Caco-2 (cell line): ENCODE results near the gene DBH. TPM values are rescaled to one million over a fixed set of nuclear protein-coding genes. Genes with fewer than 3 reads are reported as not detected.
A peak's percentile ranks its signal among the peaks of the same experiment; 100 is the strongest.

ENCODE experiments used
- BruUV-seq: library from RNA; stranded (reverse); fragments of 400-500 nt; replicated peaks from 2 replicates; lab custom pipeline; 2021; lab: Mats Ljungman, UMichigan
- CTCF ChIA-PET: fragments of 300-600 bp; sonication (Branson Sonifier 250); formaldehyde crosslinking; loops from one replicate; lab custom pipeline; 2022; ENCODE audit warnings: antibody characterized with exemption; lab: Charles Lee
- POLR2A ChIA-PET: fragments of 300-600 bp; sonication (Branson Sonifier 250); formaldehyde crosslinking; loops from one replicate; lab custom pipeline; 2022; ENCODE audit warnings: antibody characterized with exemption; lab: Charles Lee
- DNase-seq, 2 experiments: peaks; one replicate each; pipeline versions ENCODE4 v3.0.0 to v3.0.0-alpha.2; 2020 to 2022
- H3K27me3 ChIP-seq: replicated peaks from 2 replicates; pipeline ENCODE4 v1.6.0; 2011; ENCODE audit warnings: low read length; ENCODE audit not compliant: control insufficient read depth, insufficient read depth
- H3K36me3 ChIP-seq: 2 replicates; pipeline ENCODE4 v1.5.1; 2011; ENCODE audit warnings: low read length; ENCODE audit not compliant: control insufficient read depth, insufficient read depth
- H3K4me1 ChIP-seq: fragments of 250-450 bp; sonication (Bioruptor Pico); 2 replicates; pipeline ENCODE4 v1.5.1; 2020; ENCODE audit warnings: mild to moderate bottlenecking
- H3K4me3 ChIP-seq: 2 replicates; pipeline ENCODE4 v1.5.1; 2011; ENCODE audit warnings: low read depth, mild to moderate bottlenecking, control low read depth, low read length
- H3K9me3 ChIP-seq: fragments of 250-450 bp; sonication (Bioruptor Pico); 2 replicates; pipeline ENCODE4 v1.5.1; 2020; ENCODE audit warnings: mild to moderate bottlenecking, moderate library complexity
- H3K27ac Mint-ChIP-seq: one replicate; pipeline ENCODE4 v1.8.0; 2022; ENCODE audit warnings: mixed read lengths; ENCODE audit not compliant: unreplicated experiment
- H3K27me3 Mint-ChIP-seq: one replicate; pipeline ENCODE4 v1.8.0; 2022; ENCODE audit warnings: mixed read lengths; ENCODE audit not compliant: insufficient read depth, unreplicated experiment
- H3K36me3 Mint-ChIP-seq: one replicate; pipeline ENCODE4 v1.8.0; 2022; ENCODE audit warnings: mild to moderate bottlenecking, mixed read lengths; ENCODE audit not compliant: insufficient read depth, unreplicated experiment
- H3K4me1 Mint-ChIP-seq: one replicate; pipeline ENCODE4 v1.8.0; 2022; ENCODE audit warnings: low read depth, mixed read lengths; ENCODE audit not compliant: unreplicated experiment
- H3K4me3 Mint-ChIP-seq: one replicate; pipeline ENCODE4 v1.8.0; 2022; ENCODE audit warnings: mild to moderate bottlenecking, moderate library complexity, mixed read lengths; ENCODE audit not compliant: unreplicated experiment
- H3K9me3 Mint-ChIP-seq: one replicate; pipeline ENCODE4 v1.8.0; 2022; ENCODE audit warnings: mixed read lengths; ENCODE audit not compliant: unreplicated experiment
- CTCF ChIP-seq, 2 experiments: fragments of 200-600 bp in 1 of 2; IDR thresholded peaks; 1 replicate in 1 of 2; 2 replicates in 1 of 2; pipeline versions ENCODE4 v1.5.1 to v1.8.0; 2011 to 2022; ENCODE audit warnings: antibody characterized with exemption in 1 of 2, control low read depth in 1 of 2, inconsistent platforms in 1 of 2, low read depth in 1 of 2, low read length in 1 of 2, mild to moderate bottlenecking in 1 of 2, moderate library complexity in 1 of 2; ENCODE audit not compliant: insufficient read depth in 1 of 2, severe bottlenecking in 1 of 2, unreplicated experiment in 1 of 2
- intact Hi-C: fragments of 100-400 bp; cut with micrococcal nuclease; formaldehyde crosslinking; loops from one replicate; pipeline ENCODE4 v1.10.0; 2022; ENCODE audit not compliant: unreplicated experiment
- total RNA-seq: library from RNA; stranded (reverse); gene quantifications from 2 replicates; pipeline ENCODE4 v1.2.3, GENCODE V29; 2022

Gene DBH
- total RNA-seq, 1 experiment from 2014 or later: not detected

- Mint-ChIP-seq H3K9me3 (no peaks in the 10 kb centered on the region), H3K4me3 (no peak within 1 kb of the TSS), H3K27me3 (peaks cover 19% of the 10 kb centered on the region), H3K27ac (no peak within 1 kb of the TSS), H3K36me3 (no peaks in the 10 kb centered on the region), H3K4me1 (no peaks in the 10 kb centered on the region)
- Histone ChIP-seq H3K9me3 (no peaks in the 10 kb centered on the region), H3K4me3 (no peak within 1 kb of the TSS), H3K36me3 (no peaks in the 10 kb centered on the region), H3K4me1 (no peaks in the 10 kb centered on the region), H3K27me3 (no peaks in the 10 kb centered on the region; the same call in none of the 2 replicates)
- intact Hi-C loops: no loop called here
- peak in 1 of 2 experiments; percentile 58 for DNase-seq
- BruUV-seq: no TSS peak
- no peak for TF ChIP-seq CTCF (IDR thresholded peaks at IDR 0.05; ENCODE audit: insufficient read depth in 1 of 2, low read depth in 1 of 2, low read length in 1 of 2, severe bottlenecking in 1 of 2, unreplicated experiment in 1 of 2)
- CTCF ChIA-PET: no interaction called here
- POLR2A ChIA-PET: no interaction called here
Observed at GRCh38 chr9:133609311-133610098, 26.7 kb upstream of the DBH start, which contains the start of gene FAM163B. Gene FAM163B, minus strand, starts transcription at chr9:133609389. Its CDS starts 29,166 bp downstream, at chr9:133580223.

GRCh38 chr9:133610845-133611244 is 25.3 kb upstream of the DBH start:
- no peaks in the 10 kb centered on the region for H3K36me3 Mint-ChIP-seq
- no peaks in the 10 kb centered on the region for H3K36me3 ChIP-seq
- POLR2A ChIA-PET: no interaction called here
- intact Hi-C loops: no loop called here
- CTCF ChIA-PET: no interaction called here
- H3K4me1 ChIP-seq: no peaks in the 10 kb centered on the region
- H3K27me3 Mint-ChIP-seq: peaks cover 12% of the 10 kb centered on the region
- TF ChIP-seq CTCF (IDR thresholded peaks at IDR 0.05; ENCODE audit: insufficient read depth in 1 of 2, low read depth in 1 of 2, low read length in 1 of 2, severe bottlenecking in 1 of 2, unreplicated experiment in 1 of 2): no peak
- H3K9me3 Mint-ChIP-seq: no peaks in the 10 kb centered on the region
- BruUV-seq: no TSS peak
- H3K4me3 ChIP-seq: no peak overlapping the region
- no peaks in the 10 kb centered on the region; the same call in none of the 2 replicates for H3K27me3 ChIP-seq
- no peaks in the 10 kb centered on the region for H3K9me3 ChIP-seq
- H3K27ac Mint-ChIP-seq: no peak overlapping the region
- H3K4me1 Mint-ChIP-seq: no peaks in the 10 kb centered on the region
- no peak overlapping the region for H3K4me3 Mint-ChIP-seq
- no peak for DNase-seq

- intact Hi-C loops: no loop called here
- H3K9me3 ChIP-seq: no peaks in the 10 kb centered on the region
- no peak overlapping the region for H3K4me3 ChIP-seq
- H3K36me3 Mint-ChIP-seq: no peaks in the 10 kb centered on the region
- peaks cover 12% of the 10 kb centered on the region for H3K27me3 Mint-ChIP-seq
- no peak overlapping the region for H3K27ac Mint-ChIP-seq
- no peaks in the 10 kb centered on the region; the same call in none of the 2 replicates for H3K27me3 ChIP-seq
- no peaks in the 10 kb centered on the region for H3K9me3 Mint-ChIP-seq
- no TSS peak for BruUV-seq
- H3K4me1 ChIP-seq: no peaks in the 10 kb centered on the region
- ChIA-PET POLR2A (interaction anchor here (0.6 kb wide), 1 partner anchor 58 kb away, joined by 8 read pairs; no protein-coding TSS in a partner anchor), CTCF (interaction anchor here (0.6 kb wide), 1 partner anchor 116 kb away, joined by 6 read pairs; no protein-coding TSS in a partner anchor)
- DNase-seq: no peak
- no peak overlapping the region for H3K4me3 Mint-ChIP-seq
- TF ChIP-seq CTCF (IDR thresholded peaks at IDR 0.05; ENCODE audit: insufficient read depth in 1 of 2, low read depth in 1 of 2, low read length in 1 of 2, severe bottlenecking in 1 of 2, unreplicated experiment in 1 of 2): no peak
- H3K36me3 ChIP-seq: no peaks in the 10 kb centered on the region
- no peaks in the 10 kb centered on the region for H3K4me1 Mint-ChIP-seq
Observed at GRCh38 chr9:133612051-133612450, 24.1 kb upstream of the DBH start.
